Measurements from ENCODE around the gene DSCAML1. TPM values are rescaled to one million over a fixed set of nuclear protein-coding genes. Genes with fewer than 3 reads are reported as not detected.

DSCAML1 gene
- total and polyA plus RNA-seq, 4 donors, result 0.18 to 1.5 (median 1.1) TPM

GRCh38 chr11:117475716-117476530, 321.1 kb downstream of the DSCAML1 start:
- WGBS, 2 donors, result 79% methylated on average over 11 of the region's 11 CpGs
- no peak for DNase-seq
- H3K4me1 ChIP-seq (ENCODE audit: control insufficient read depth in 5 of 5, insufficient read depth in 5 of 5, low read length in 5 of 5), result no peaks in the 10 kb centered on the region
- no peaks in the 10 kb centered on the region for H3K9me3 ChIP-seq (ENCODE audit: control insufficient read depth in 4 of 4, insufficient read depth in 3 of 4, low read length in 3 of 4)
- H3K9ac ChIP-seq (ENCODE audit: insufficient read depth in 1 of 2, low read length in 2 of 2), result no peak overlapping the region
- no peaks in the 10 kb centered on the region for H3K36me3 ChIP-seq (ENCODE audit: control insufficient read depth in 4 of 4, insufficient read depth in 4 of 4, low read length in 4 of 4)
- no peak for TF ChIP-seq CTCF (IDR thresholded peaks at IDR 0.05; ENCODE audit: control extremely low read depth, extremely low read depth)
- H3K4me3 ChIP-seq, result no peak overlapping the region
- peaks cover 0 to 11% (median 0%) of the 10 kb centered on the region in 3 donors for H3K27me3 ChIP-seq (ENCODE audit: control insufficient read depth in 3 of 3, insufficient read depth in 3 of 3, low read length in 2 of 3)
- no peak for ATAC-seq (ENCODE audit: insufficient read depth, low FRiP score)
- H3K27ac ChIP-seq (ENCODE audit: low read depth in 1 of 2, low read length in 1 of 2), result no peak overlapping the region

- WGBS, 2 donors, result 76 to 85% methylated on average over 8 of the region's 8 CpGs
- ATAC-seq (ENCODE audit: insufficient read depth, low FRiP score), result no peak
Observed at GRCh38 chr11:117473481-117474091, 323.4 kb downstream of the DSCAML1 start.

GRCh38 chr11:117471776-117472175, 325.2 kb downstream of the DSCAML1 start:
- Histone ChIP-seq H3K4me1 (ENCODE audit: control insufficient read depth in 5 of 5, insufficient read depth in 5 of 5, low read length in 5 of 5) (no peaks in the 10 kb centered on the region), H3K36me3 (ENCODE audit: control insufficient read depth in 4 of 4, insufficient read depth in 4 of 4, low read length in 4 of 4) (no peaks in the 10 kb centered on the region), H3K27me3 (ENCODE audit: control insufficient read depth in 3 of 3, insufficient read depth in 3 of 3, low read length in 2 of 3) (peaks cover 0 to under 1% (median 0%) of the 10 kb centered on the region in 3 donors), H3K4me3 (no peak overlapping the region), H3K27ac (ENCODE audit: low read depth in 1 of 2, low read length in 1 of 2) (no peak overlapping the region), H3K9ac (ENCODE audit: insufficient read depth in 1 of 2, low read length in 2 of 2) (no peak overlapping the region), H3K9me3 (ENCODE audit: control insufficient read depth in 4 of 4, insufficient read depth in 3 of 4, low read length in 3 of 4) (no peaks in the 10 kb centered on the region)
- no peak for ATAC-seq (ENCODE audit: insufficient read depth, low FRiP score)
- WGBS, 2 donors, result 93 to 94% methylated on average over 7 of the region's 7 CpGs
- no peak for TF ChIP-seq CTCF (IDR thresholded peaks at IDR 0.05; ENCODE audit: control extremely low read depth, extremely low read depth)
- no peak for DNase-seq

More at GRCh38 chr11:117473481-117474091, 323.4 kb downstream of the DSCAML1 start:
- Histone ChIP-seq H3K4me3 (no peak overlapping the region), H3K9ac (ENCODE audit: insufficient read depth in 1 of 2, low read length in 2 of 2) (no peak overlapping the region), H3K9me3 (ENCODE audit: control insufficient read depth in 4 of 4, insufficient read depth in 3 of 4, low read length in 3 of 4) (no peaks in the 10 kb centered on the region), H3K36me3 (ENCODE audit: control insufficient read depth in 4 of 4, insufficient read depth in 4 of 4, low read length in 4 of 4) (no peaks in the 10 kb centered on the region), H3K27me3 (ENCODE audit: control insufficient read depth in 3 of 3, insufficient read depth in 3 of 3, low read length in 2 of 3) (peaks cover 0 to 11% (median 0%) of the 10 kb centered on the region in 3 donors), H3K27ac (ENCODE audit: low read depth in 1 of 2, low read length in 1 of 2) (no peak overlapping the region), H3K4me1 (ENCODE audit: control insufficient read depth in 5 of 5, insufficient read depth in 5 of 5, low read length in 5 of 5) (no peaks in the 10 kb centered on the region)
- no peak for TF ChIP-seq CTCF (IDR thresholded peaks at IDR 0.05; ENCODE audit: control extremely low read depth, extremely low read depth)
- no peak for DNase-seq
